Neural cell (in vitro differentiated cells): ENCODE data around the gene TTC21B. TPM values are rescaled to one million over a fixed set of nuclear protein-coding genes. Genes with fewer than 3 reads are reported as not detected.

Experiments used
- H2AFZ ChIP-seq: fragments of 200-600, 300-800 bp; sonication (generic), shearing (Covaris generic); 2 replicates; pipeline ENCODE4 v1.6.0; 2014; ENCODE audit warnings: low read depth, mild to moderate bottlenecking, antibody characterized with exemption, low read length, moderate library complexity
- H3F3A ChIP-seq: fragments of 200-600 bp; shearing (Covaris generic); 2 replicates; pipeline ENCODE4 v1.6.1; 2016; ENCODE audit warnings: mild to moderate bottlenecking, moderate library complexity, mixed read lengths, antibody characterized with exemption, low read length; ENCODE audit not compliant: insufficient read depth, poor library complexity, severe bottlenecking
- H3K27ac ChIP-seq: fragments of 200-600, 300-800 bp; sonication (generic), shearing (Covaris generic); 2 replicates; pipeline ENCODE4 v1.5.1; 2014; ENCODE audit warnings: mild to moderate bottlenecking, low read length, moderate library complexity
- H3K27me3 ChIP-seq: fragments of 300-800, 200-600 bp; sonication (generic), shearing (Covaris generic); 2 replicates; pipeline ENCODE4 v1.6.0; 2014; ENCODE audit warnings: mild to moderate bottlenecking, low read depth, low read length, moderate library complexity; ENCODE audit not compliant: insufficient read depth
- H3K36me3 ChIP-seq: fragments of 300-800, 200-600 bp; sonication (generic), shearing (Covaris generic); 2 replicates; pipeline ENCODE4 v1.5.1; 2014; ENCODE audit warnings: mild to moderate bottlenecking, antibody characterized with exemption, low read length, moderate library complexity; ENCODE audit not compliant: insufficient read depth
- H3K4me2 ChIP-seq: fragments of 300-800, 200-600 bp; sonication (generic), shearing (Covaris generic); 2 replicates; pipeline ENCODE4 v1.6.0; 2014; ENCODE audit warnings: mild to moderate bottlenecking, low read length
- H3K4me3 ChIP-seq: fragments of 300-800, 200-600 bp; sonication (generic), shearing (Covaris generic); 2 replicates; pipeline ENCODE4 v1.5.1; 2014; ENCODE audit warnings: mild to moderate bottlenecking, low read length, moderate library complexity
- H3K79me2 ChIP-seq: fragments of 200-600 bp; shearing (Covaris generic); replicated peaks from 2 replicates; pipeline ENCODE4 v1.6.0; 2014; ENCODE audit warnings: mild to moderate bottlenecking, low read length, moderate library complexity; ENCODE audit not compliant: insufficient read depth
- H3K9ac ChIP-seq: fragments of 300-800, 200-600 bp; sonication (generic), shearing (Covaris generic); 2 replicates; pipeline ENCODE4 v1.6.1; 2016; ENCODE audit warnings: mild to moderate bottlenecking, low read length, mixed read lengths
- H3K9me2 ChIP-seq: fragments of 200-600 bp; shearing (Covaris generic); 2 replicates; pipeline ENCODE4 v1.6.1; 2016; ENCODE audit warnings: mild to moderate bottlenecking, low read length, mixed read lengths; ENCODE audit not compliant: insufficient read depth
- H3K9me3 ChIP-seq: fragments of 200-600, 300-800 bp; sonication (generic), shearing (Covaris generic); 2 replicates; pipeline ENCODE4 v1.6.1; 2016; ENCODE audit warnings: mild to moderate bottlenecking, mixed run types, low read length, moderate library complexity, mixed read lengths
- H4K20me1 ChIP-seq: fragments of 200-600 bp; shearing (Covaris generic); 2 replicates; pipeline ENCODE4 v1.6.1; 2016; ENCODE audit warnings: mild to moderate bottlenecking, mixed run types; ENCODE audit not compliant: insufficient read depth
- CTCF ChIP-seq: fragments of 450-650 bp; IDR thresholded peaks from 2 replicates; pipeline ENCODE4 v1.5.1; 2014; ENCODE audit warnings: antibody characterized with exemption, mild to moderate bottlenecking, moderate library complexity; ENCODE audit not compliant: poor library complexity, severe bottlenecking
- EP300 ChIP-seq: fragments of 450-650 bp; conservative IDR thresholded peaks from 2 replicates; pipeline ENCODE4 v1.6.1; 2014; ENCODE audit warnings: antibody characterized with exemption, mild to moderate bottlenecking, moderate library complexity; ENCODE audit not compliant: poor library complexity, severe bottlenecking
- EZH2 ChIP-seq: fragments of 200-600, 300-800 bp; shearing (Covaris generic), sonication (generic); IDR thresholded peaks from 2 replicates; pipeline ENCODE4 v1.6.1; 2014; ENCODE audit warnings: antibody characterized with exemption, low read length, borderline replicate concordance, mild to moderate bottlenecking; ENCODE audit not compliant: insufficient read depth, poor library complexity, severe bottlenecking
- MXI1 ChIP-seq: fragments of 450-650 bp; conservative IDR thresholded peaks from 2 replicates; pipeline ENCODE4 v1.6.1; 2014; ENCODE audit warnings: antibody characterized with exemption, mild to moderate bottlenecking; ENCODE audit not compliant: poor library complexity, severe bottlenecking
- POLR2AphosphoS5 ChIP-seq: IDR thresholded peaks from 2 replicates; pipeline ENCODE4 v1.6.1; 2012
- RAD21 ChIP-seq: fragments of 450-650 bp; conservative IDR thresholded peaks from 2 replicates; pipeline ENCODE4 v1.6.1; 2014; ENCODE audit warnings: antibody characterized with exemption, mild to moderate bottlenecking, moderate library complexity
- SMC3 ChIP-seq: fragments of 450-650 bp; conservative IDR thresholded peaks from 2 replicates; pipeline ENCODE4 v1.6.1; 2014; ENCODE audit warnings: antibody characterized with exemption, mild to moderate bottlenecking, moderate library complexity; ENCODE audit not compliant: poor library complexity
- TAF1 ChIP-seq: IDR thresholded peaks from 2 replicates; pipeline ENCODE4 v1.6.1; 2012; ENCODE audit warnings: low read depth
- polyA plus RNA-seq: library from polyadenylated mRNA; depleted of rRNA; stranded (reverse); fragments of >200 nt; gene quantifications from 2 replicates; pipeline ENCODE4 v1.2.3, GENCODE V29; 2014
- TF ChIP-seq, protein P1 (sequence below): IDR thresholded peaks from 2 replicates; pipeline ENCODE4 v1.6.1; 2012; ENCODE audit warnings: borderline replicate concordance

TTC21B gene
- polyA plus RNA-seq, 1 donor from 2014 or later: 31.1 TPM

- H3K9me3 ChIP-seq: no peaks in the 10 kb centered on the region
- H2AFZ ChIP-seq: no peak overlapping the region
- no peaks in the 10 kb centered on the region for H3K9me2 ChIP-seq
- no peak overlapping the region for H3K4me3 ChIP-seq
- no peak overlapping the region for H3K27ac ChIP-seq
- no peaks in the 10 kb centered on the region for H3K36me3 ChIP-seq
- no peaks in the 10 kb centered on the region for H3K27me3 ChIP-seq
- no peak overlapping the region for H3K9ac ChIP-seq
- H3K4me2 ChIP-seq: no peak overlapping the region
- no peaks in the 10 kb centered on the region for H3K79me2 ChIP-seq
- TF ChIP-seq, protein P1, sequence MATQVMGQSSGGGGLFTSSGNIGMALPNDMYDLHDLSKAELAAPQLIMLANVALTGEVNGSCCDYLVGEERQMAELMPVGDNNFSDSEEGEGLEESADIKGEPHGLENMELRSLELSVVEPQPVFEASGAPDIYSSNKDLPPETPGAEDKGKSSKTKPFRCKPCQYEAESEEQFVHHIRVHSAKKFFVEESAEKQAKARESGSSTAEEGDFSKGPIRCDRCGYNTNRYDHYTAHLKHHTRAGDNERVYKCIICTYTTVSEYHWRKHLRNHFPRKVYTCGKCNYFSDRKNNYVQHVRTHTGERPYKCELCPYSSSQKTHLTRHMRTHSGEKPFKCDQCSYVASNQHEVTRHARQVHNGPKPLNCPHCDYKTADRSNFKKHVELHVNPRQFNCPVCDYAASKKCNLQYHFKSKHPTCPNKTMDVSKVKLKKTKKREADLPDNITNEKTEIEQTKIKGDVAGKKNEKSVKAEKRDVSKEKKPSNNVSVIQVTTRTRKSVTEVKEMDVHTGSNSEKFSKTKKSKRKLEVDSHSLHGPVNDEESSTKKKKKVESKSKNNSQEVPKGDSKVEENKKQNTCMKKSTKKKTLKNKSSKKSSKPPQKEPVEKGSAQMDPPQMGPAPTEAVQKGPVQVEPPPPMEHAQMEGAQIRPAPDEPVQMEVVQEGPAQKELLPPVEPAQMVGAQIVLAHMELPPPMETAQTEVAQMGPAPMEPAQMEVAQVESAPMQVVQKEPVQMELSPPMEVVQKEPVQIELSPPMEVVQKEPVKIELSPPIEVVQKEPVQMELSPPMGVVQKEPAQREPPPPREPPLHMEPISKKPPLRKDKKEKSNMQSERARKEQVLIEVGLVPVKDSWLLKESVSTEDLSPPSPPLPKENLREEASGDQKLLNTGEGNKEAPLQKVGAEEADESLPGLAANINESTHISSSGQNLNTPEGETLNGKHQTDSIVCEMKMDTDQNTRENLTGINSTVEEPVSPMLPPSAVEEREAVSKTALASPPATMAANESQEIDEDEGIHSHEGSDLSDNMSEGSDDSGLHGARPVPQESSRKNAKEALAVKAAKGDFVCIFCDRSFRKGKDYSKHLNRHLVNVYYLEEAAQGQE: no peak
- TF ChIP-seq CTCF: no peak
- TF ChIP-seq EZH2: no peak
- TF ChIP-seq SMC3: no peak
- no peak for TF ChIP-seq POLR2AphosphoS5
- no peak for TF ChIP-seq EP300
- no peak for TF ChIP-seq RAD21
- no peak for TF ChIP-seq MXI1
- no peak for TF ChIP-seq TAF1
- no peaks in the 10 kb centered on the region for H3F3A ChIP-seq
- H4K20me1 ChIP-seq: no peaks in the 10 kb centered on the region
Observed at GRCh38 chr2:165837122-165837521, 116.5 kb downstream of the TTC21B start.

GRCh38 chr2:165835363-165835762, 118.2 kb downstream of the TTC21B start:
- Histone ChIP-seq H3F3A (no peaks in the 10 kb centered on the region), H3K4me3 (no peak overlapping the region), H3K79me2 (no peaks in the 10 kb centered on the region), H3K27me3 (no peaks in the 10 kb centered on the region), H3K9ac (no peak overlapping the region), H3K4me2 (no peak overlapping the region), H3K36me3 (no peaks in the 10 kb centered on the region), H3K9me3 (no peaks in the 10 kb centered on the region), H2AFZ (no peak overlapping the region), H3K9me2 (no peaks in the 10 kb centered on the region), H3K27ac (no peak overlapping the region), H4K20me1 (no peaks in the 10 kb centered on the region)
- TF ChIP-seq CTCF: no peak
- no peak for TF ChIP-seq SMC3
- TF ChIP-seq TAF1: no peak
- TF ChIP-seq, protein P1: no peak
- no peak for TF ChIP-seq RAD21
- no peak for TF ChIP-seq EZH2
- no peak for TF ChIP-seq POLR2AphosphoS5
- TF ChIP-seq EP300: no peak
- TF ChIP-seq MXI1: no peak
